Activated naive CD4-positive, alpha-beta T cell treated with anti-CD3 and anti-CD28 coated beads, Interleukin-2, amount 50 U/mL, for 16 hours (primary cell): ENCODE results near the gene NKTR.

Source experiments
- DNase-seq: peaks from one replicate; pipeline ENCODE4 v3.0.0-alpha.2; 2020

NKTR gene

DNA sequence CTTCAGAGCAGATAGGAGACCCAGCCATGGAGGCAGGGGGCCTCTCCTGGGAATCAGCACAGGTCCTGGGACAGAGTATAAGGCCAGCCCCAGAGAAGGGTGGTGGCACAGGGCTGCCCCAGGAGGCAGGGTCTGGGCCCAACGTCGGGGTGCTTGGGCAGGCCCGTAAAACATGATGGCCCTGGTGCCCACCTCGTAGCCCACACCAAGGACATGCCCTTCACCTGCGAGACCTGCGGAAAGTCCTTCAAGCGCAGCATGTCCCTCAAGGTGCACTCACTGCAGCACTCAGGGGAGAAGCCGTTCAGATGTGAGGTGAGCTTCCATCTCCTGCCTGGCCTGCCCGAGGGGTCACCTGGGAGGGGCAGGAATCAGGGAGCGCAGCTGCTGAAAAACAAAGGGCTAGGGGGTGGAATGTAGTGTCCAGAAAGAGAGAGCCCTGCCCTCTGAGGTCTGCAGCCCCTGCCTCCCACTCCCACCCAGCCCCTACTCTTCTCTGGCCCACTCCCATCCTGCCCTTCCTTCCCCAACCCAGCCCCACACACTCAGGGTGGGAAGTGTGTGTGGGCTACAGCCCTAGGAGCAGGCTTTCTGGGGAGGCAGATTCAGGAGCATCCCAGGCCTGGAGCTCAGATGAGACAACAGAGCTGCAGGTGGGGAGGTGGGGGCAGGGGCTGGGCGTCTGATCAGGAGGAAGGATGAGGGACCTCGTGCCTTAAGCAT lies 62.5 kb downstream of the NKTR start:
- DNase-seq: no peak

- no peak for DNase-seq
These were observed 63.3 kb downstream of the NKTR start for GRCh38 chr3:42663581-42664437.

DNA sequence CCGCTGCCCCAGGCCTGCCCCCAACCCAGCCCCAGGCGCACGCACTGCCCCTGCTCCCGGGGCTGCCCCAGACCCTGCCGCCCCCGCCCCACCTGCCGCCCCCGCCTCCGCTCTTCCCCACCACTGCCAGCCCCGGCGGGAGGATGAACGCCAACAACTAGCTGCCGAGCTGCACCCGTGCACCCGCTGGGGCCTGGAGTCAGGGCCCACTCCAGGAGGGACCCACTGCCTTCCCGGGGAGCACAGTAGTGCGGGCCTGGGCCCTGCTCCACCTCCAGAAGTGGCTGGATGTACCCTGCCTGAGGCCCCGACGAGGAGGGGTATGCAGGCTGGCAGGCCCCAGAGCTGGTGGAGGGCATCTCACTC lies 63.9 kb downstream of the NKTR start:
- no peak for DNase-seq

GRCh38 chr3:42665050-42665878 lies 64.8 kb downstream of the NKTR start:
- DNase-seq: no peak

DNA sequence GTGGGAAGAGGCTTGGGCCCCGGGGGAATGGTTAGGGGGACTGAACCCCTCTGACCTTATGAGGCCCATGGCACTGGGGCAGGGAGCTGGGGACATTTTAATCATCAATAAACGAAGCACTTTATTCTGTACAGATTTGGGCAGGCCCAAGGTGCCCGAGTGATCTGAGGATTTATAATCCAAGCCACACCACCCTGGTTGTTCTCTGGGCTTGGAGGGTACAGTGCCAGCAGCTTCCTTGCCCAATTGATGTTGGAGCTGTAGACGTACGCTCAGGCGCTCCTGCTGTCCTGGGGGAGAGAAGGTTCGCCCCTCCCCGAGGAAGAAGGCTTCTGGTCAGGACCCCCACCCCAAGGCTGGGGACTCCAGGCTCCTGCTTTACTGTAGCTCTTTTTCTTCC lies 65.5 kb downstream of the NKTR start:
- no peak for DNase-seq

DNA sequence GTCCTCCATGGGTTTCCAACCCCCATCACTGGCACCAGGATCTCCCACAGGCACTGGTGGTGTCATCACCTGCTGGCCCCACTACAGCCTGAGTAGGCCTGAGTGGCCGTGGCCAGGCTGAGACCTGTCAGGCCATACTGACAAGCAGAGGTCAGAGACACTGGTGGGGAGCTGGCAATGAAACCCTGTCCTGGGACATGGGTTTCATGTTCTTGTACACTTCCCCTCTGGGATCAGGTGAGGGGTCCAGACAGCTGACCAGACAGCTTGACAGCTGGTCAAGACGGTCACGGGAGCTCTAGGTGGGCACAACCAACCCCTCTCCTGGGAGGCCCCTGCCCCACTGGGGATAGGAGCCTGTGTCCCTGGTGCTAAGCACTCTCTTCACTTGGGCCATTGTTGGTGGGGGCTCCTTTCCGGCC lies 66.1 kb downstream of the NKTR start:
- no peak for DNase-seq

- DNase-seq: no peak
These were observed 66.6 kb downstream of the NKTR start for GRCh38 chr3:42667096-42667522.

- no peak for DNase-seq
These were observed 67.3 kb downstream of the NKTR start for GRCh38 chr3:42667523-42668412.

DNA sequence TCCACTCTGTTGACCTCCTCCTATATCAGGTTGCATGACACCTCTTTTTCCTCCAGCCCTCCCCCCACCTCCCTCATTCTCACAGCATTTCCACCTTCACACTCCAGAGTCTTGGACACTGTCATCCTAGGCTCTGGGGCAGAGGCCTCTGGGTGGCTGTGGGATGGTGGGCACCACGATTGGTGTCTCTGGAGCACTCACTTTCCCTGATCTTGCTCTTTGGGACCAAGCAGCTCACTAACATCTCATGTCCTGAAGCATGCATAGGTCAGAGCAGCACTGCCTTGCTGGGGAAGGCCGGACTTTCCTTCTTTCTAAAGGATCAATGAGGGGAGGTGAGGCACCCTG lies 67.9 kb downstream of the NKTR start:
- DNase-seq: no peak

- DNase-seq: no peak
These were observed 68.3 kb downstream of the NKTR start for GRCh38 chr3:42668793-42669217.

- DNase-seq: no peak
These were observed 69.6 kb downstream of the NKTR start for GRCh38 chr3:42670051-42670576.

- no peak for DNase-seq
These were observed 70.2 kb downstream of the NKTR start for GRCh38 chr3:42670670-42671069.

DNA sequence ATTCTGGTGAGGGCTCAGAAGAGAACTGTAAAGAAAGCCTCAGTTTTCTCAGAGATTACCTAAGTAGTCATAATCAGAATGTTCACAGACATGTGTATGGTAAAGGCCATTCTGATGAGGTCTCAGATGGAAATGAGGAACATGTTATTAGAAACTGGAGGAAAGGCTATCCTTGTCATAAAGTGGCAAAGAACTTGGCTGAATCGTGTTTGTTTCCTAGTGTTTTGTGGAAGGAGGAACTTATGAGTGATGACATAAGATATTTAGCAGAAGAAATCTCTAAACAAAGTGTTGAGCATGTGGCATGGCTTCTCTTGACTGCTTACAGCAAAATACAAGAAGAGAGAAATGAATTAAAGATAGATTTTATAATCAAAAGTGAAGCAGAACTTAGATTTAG lies 72.0 kb downstream of the NKTR start:
- DNase-seq: no peak

- peak; percentile 1 for DNase-seq
These were observed 72.6 kb downstream of the NKTR start for GRCh38 chr3:42673082-42673481.

- DNase-seq: no peak
These were observed 73.7 kb downstream of the NKTR start for GRCh38 chr3:42674146-42674545.

GRCh38 chr3:42675909-42676308 lies 75.4 kb downstream of the NKTR start:
- DNase-seq: no peak

- DNase-seq: peak; percentile 2
These were observed 78.0 kb downstream of the NKTR start for GRCh38 chr3:42678447-42678846.

- DNase-seq: no peak
These were observed 79.8 kb downstream of the NKTR start for GRCh38 chr3:42680271-42680670.

GRCh38 chr3:42680806-42681205 lies 80.3 kb downstream of the NKTR start:
- no peak for DNase-seq

DNA sequence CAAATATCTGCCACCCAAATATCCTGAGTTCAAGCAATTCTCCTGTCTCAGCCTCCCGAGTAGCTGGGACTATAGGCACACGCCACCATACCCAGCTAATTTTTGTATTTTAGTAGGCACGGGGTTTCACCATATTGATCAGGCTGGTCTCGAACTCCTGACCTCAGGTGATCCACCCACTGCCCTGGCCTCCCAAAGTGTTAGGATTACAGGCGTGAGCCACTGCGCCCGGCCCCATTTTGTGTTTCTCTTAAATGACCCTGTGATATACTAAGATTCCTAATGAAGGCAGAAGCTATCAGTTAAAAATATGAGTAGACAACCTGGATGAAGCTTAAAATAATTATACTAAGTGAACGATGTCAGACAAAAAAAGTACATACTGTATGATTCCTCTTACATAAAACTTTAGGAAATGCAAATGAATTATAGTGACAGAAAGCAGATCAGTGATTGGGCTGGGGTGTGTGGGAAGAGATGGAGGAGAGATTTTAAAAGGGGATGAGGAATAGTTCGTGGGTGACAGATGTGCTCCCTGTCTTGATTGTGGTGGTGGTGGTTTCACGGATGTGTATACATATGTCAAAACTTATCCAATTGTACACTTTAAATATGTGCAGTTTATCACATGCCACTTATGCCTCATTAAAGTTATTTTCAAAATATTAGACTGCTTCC lies 81.0 kb downstream of the NKTR start:
- peak; percentile 1 for DNase-seq

DNA sequence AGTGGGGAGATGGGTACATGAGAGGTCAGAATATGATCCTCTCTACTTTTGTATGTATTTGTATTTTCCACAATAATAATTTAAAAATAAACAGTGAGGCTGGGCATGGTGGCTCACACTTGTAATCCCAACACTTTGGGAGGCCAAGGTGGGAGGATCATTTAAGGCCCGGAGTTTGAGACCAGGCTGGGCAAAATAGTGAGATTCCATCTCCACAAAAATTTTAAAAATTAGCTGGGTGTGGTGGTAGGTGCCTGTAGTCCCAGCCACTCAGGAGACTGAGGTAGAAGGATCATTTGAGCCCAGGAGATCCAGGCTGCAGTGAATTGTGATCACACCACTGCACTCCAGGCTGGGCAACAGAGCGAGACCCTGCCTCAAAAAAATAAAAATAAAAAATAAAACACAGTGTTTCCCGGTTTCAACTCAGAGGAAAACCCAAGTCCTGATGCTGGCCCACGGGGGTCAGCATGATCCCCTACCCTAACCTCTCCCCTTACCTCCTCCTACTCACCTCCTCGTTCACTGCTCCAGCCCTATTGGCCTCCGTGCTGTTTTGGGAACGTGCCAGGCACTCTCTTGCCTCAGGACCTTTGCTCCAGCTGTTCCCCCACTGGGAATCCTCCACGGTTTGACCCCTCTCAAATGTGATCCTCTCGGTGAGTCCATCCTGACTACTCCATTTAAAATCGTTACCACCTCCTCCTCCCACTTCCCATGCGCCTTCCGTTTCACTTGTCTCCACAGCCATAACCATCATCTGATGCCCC lies 82.0 kb downstream of the NKTR start:
- DNase-seq: peak; percentile 2
